Gastrocnemius medialis (tissue), 4 donors: ENCODE results near the gene PTER. TPM values are rescaled to one million over a fixed set of nuclear protein-coding genes. Genes with fewer than 3 reads are reported as not detected.

Experiments
- ATAC-seq, 2 donors: fragments of 150-250 bp; one replicate each; pipeline ENCODE4 v1.9.1; 2016
- DNase-seq, 2 donors: peaks; one replicate each; pipeline ENCODE4 v3.0.0-alpha.2; 2019
- H3K27ac ChIP-seq, 4 donors: fragments of 200-600 bp; sonication (generic); 1 replicate in 1 of 4; 2 replicates in 3 of 4; pipeline ENCODE4 v1.5.1; 2016 to 2018; ENCODE audit warnings: mild to moderate bottlenecking in 2 of 4, moderate library complexity in 1 of 4
- H3K27me3 ChIP-seq, 3 donors: fragments of 200-600 bp; sonication (generic) in 2 of 3; 1 replicate in 1 of 3; 2 replicates in 2 of 3; pipeline versions ENCODE4 v1.5.1 to v1.6.0; 2016 to 2019; ENCODE audit warnings: mild to moderate bottlenecking in 1 of 3, moderate library complexity in 1 of 3
- H3K36me3 ChIP-seq, 2 donors: fragments of 200-600 bp; sonication (generic) in 1 of 2; one replicate each; pipeline ENCODE4 v1.5.1; 2017 to 2018
- H3K4me1 ChIP-seq, 2 donors: fragments of 200-600 bp; sonication (generic) in 1 of 2; one replicate each; pipeline ENCODE4 v1.5.1; 2016 to 2017; ENCODE audit warnings: mild to moderate bottlenecking in 2 of 2
- H3K4me3 ChIP-seq, 4 donors: fragments of 200-600 bp; sonication (generic) in 3 of 4; 1 replicate in 1 of 4; 2 replicates in 3 of 4; pipeline ENCODE4 v1.5.1; 2016 to 2019; ENCODE audit warnings: mild to moderate bottlenecking in 2 of 4
- H3K9me3 ChIP-seq, 3 donors: fragments of 200-600 bp; sonication (generic) in 2 of 3; 1 replicate in 1 of 3; 2 replicates in 2 of 3; pipeline ENCODE4 v1.5.1; 2016 to 2019
- POLR2A ChIP-seq, 2 donors: fragments of 450-650 bp; IDR thresholded peaks; one replicate each; pipeline ENCODE4 v1.6.1; 2017; ENCODE audit warnings: antibody characterized with exemption in 2 of 2, mild to moderate bottlenecking in 2 of 2, moderate library complexity in 2 of 2
- in situ Hi-C, 4 donors: fragments of 200-750 bp; cut with MboI; loops; one replicate each; pipeline versions ENCODE4 v1.15.0 to v1.8.0; 2017; ENCODE audit warnings: low sequenced_read_pairs in 4 of 4
- intact Hi-C: fragments of 100-400 bp; cut with DNase I; formaldehyde crosslinking; loops from one replicate; pipeline ENCODE4 v1.15.1; 2023; ENCODE audit warnings: low total_unique reads
- total RNA-seq, 4 donors: library from RNA; depleted of rRNA; stranded (reverse); fragments of >200 nt; gene quantifications; one replicate each; pipeline versions ENCODE4 v1.1.0 to v1.2.3, GENCODE V29; 2016
- TF ChIP-seq, protein P1 (sequence below), 5 experiments: fragments of 450-650 bp in 3 of 5; fragments of 200-600 bp in 2 of 5; sonication (generic) in 2 of 5; IDR thresholded peaks in 4 of 5; conservative IDR thresholded peaks in 1 of 5; 1 replicate in 4 of 5; 2 replicates in 1 of 5; pipeline ENCODE4 v1.5.1; 2016 to 2019; ENCODE audit warnings: antibody characterized with exemption in 5 of 5, mild to moderate bottlenecking in 3 of 5, moderate library complexity in 3 of 5

Gene PTER
- total RNA-seq, 4 donors from 2014 or later: 6.5 to 10.4 (median 8.5) TPM

- in situ Hi-C loops (no loop called here), intact Hi-C loops (no loop called here)
- DNase-seq (no peak), ATAC-seq (no peak)
- peaks cover 4 to 6% of the 10 kb centered on the region in 2 donors for H3K4me1 ChIP-seq
- TF ChIP-seq POLR2A (IDR thresholded peaks at IDR 0.05): no peak
- TF ChIP-seq, protein P1, sequence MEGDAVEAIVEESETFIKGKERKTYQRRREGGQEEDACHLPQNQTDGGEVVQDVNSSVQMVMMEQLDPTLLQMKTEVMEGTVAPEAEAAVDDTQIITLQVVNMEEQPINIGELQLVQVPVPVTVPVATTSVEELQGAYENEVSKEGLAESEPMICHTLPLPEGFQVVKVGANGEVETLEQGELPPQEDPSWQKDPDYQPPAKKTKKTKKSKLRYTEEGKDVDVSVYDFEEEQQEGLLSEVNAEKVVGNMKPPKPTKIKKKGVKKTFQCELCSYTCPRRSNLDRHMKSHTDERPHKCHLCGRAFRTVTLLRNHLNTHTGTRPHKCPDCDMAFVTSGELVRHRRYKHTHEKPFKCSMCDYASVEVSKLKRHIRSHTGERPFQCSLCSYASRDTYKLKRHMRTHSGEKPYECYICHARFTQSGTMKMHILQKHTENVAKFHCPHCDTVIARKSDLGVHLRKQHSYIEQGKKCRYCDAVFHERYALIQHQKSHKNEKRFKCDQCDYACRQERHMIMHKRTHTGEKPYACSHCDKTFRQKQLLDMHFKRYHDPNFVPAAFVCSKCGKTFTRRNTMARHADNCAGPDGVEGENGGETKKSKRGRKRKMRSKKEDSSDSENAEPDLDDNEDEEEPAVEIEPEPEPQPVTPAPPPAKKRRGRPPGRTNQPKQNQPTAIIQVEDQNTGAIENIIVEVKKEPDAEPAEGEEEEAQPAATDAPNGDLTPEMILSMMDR (IDR thresholded peaks at IDR 0.05 in 4 of 5, conservative IDR thresholded peaks at IDR 0.05 in 1 of 5): no peak
- no peaks in the 10 kb centered on the region for H3K9me3 ChIP-seq
- no peak overlapping the region for H3K4me3 ChIP-seq
- no peaks in the 10 kb centered on the region for H3K27me3 ChIP-seq
- H3K27ac ChIP-seq: no peak overlapping the region
- H3K36me3 ChIP-seq: no peaks in the 10 kb centered on the region
Observed at GRCh38 chr10:16458166-16458955, 21.6 kb downstream of the PTER start.

- Histone ChIP-seq H3K27ac (no peak overlapping the region), H3K36me3 (no peaks in the 10 kb centered on the region), H3K27me3 (no peaks in the 10 kb centered on the region), H3K4me1 (peaks cover 4 to 6% of the 10 kb centered on the region in 2 donors), H3K4me3 (no peak overlapping the region), H3K9me3 (no peaks in the 10 kb centered on the region)
- in situ Hi-C loops (no loop called here), intact Hi-C loops (no loop called here)
- DNase-seq (no peak), ATAC-seq (no peak)
- TF ChIP-seq, protein P1 (IDR thresholded peaks at IDR 0.05 in 4 of 5, conservative IDR thresholded peaks at IDR 0.05 in 1 of 5): no peak
- no peak for TF ChIP-seq POLR2A (IDR thresholded peaks at IDR 0.05)
Observed at GRCh38 chr10:16459423-16459939, 22.7 kb downstream of the PTER start.

- H3K4me1 ChIP-seq: no peaks in the 10 kb centered on the region
- H3K9me3 ChIP-seq: no peaks in the 10 kb centered on the region
- DNase-seq (no peak), ATAC-seq (no peak)
- no peak overlapping the region for H3K4me3 ChIP-seq
- TF ChIP-seq, protein P1 (IDR thresholded peaks at IDR 0.05 in 4 of 5, conservative IDR thresholded peaks at IDR 0.05 in 1 of 5): no peak
- TF ChIP-seq POLR2A (IDR thresholded peaks at IDR 0.05): no peak
- in situ Hi-C loops (no loop called here), intact Hi-C loops (no loop called here)
- H3K27ac ChIP-seq: no peak overlapping the region
- no peaks in the 10 kb centered on the region for H3K27me3 ChIP-seq
- no peaks in the 10 kb centered on the region for H3K36me3 ChIP-seq
Observed at GRCh38 chr10:16466001-16466400, 29.2 kb downstream of the PTER start.

DNA sequence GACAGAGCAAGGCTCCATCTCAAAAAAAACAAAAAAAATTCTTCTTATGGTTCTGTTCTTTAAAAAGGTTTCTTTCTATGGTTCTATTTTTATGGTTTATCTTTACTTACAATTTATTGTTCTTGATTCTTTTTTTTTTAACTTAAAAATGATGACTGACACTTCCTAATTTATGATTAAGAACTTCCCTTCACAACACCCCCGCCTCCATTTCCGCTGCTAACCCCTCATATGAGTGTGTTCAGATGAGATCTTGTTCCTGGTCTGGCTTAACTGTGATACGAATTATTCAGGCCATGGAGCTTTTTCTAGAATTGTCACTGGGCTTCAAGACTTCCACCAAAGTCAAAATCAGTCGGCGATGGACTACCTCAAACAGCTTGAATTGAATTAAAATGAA lies 33.9 kb downstream of the PTER start:
- in situ Hi-C loops (no loop called here), intact Hi-C loops (no loop called here)
- Histone ChIP-seq H3K27me3 (no peaks in the 10 kb centered on the region), H3K36me3 (no peaks in the 10 kb centered on the region), H3K27ac (no peak overlapping the region), H3K4me1 (no peaks in the 10 kb centered on the region), H3K4me3 (no peak overlapping the region), H3K9me3 (no peaks in the 10 kb centered on the region)
- no peak for DNase-seq
- ATAC-seq: no peak
- no peak for TF ChIP-seq POLR2A (IDR thresholded peaks at IDR 0.05)
- TF ChIP-seq, protein P1 (IDR thresholded peaks at IDR 0.05 in 4 of 5, conservative IDR thresholded peaks at IDR 0.05 in 1 of 5): no peak
